Activated CD8-positive, alpha-beta memory T cell treated with anti-CD3 and anti-CD28 coated beads for 48 hours (primary cell): ENCODE measurements around the gene KLRD1.
"Not testable (repeated sequence)": the region's sequence is repeated elsewhere in the genome, so short reads cannot be mapped to it uniquely, and the experiment has no call there.

ENCODE experiments used
- DNase-seq, 3 experiments: peaks; one replicate each; pipeline ENCODE4 v3.0.0-alpha.2; 2020; ENCODE audit warnings: low read depth in 2 of 3, low spot score in 2 of 3

KLRD1 gene

GRCh38 chr12:10368206-10369171, 60.8 kb downstream of the KLRD1 start:
- DNase-seq: no peak

- no peak for DNase-seq
Measured at GRCh38 chr12:10369557-10370415, 62.1 kb downstream of the KLRD1 start.

GRCh38 chr12:10371893-10372535, 64.3 kb downstream of the KLRD1 start:
- DNase-seq: not testable (repeated sequence)

- no peak for DNase-seq
Measured at GRCh38 chr12:10372559-10372958, 64.9 kb downstream of the KLRD1 start.

- DNase-seq: no peak
Measured at GRCh38 chr12:10374624-10375018, 67.0 kb downstream of the KLRD1 start.

GRCh38 chr12:10378737-10379136, 71.1 kb downstream of the KLRD1 start:
- not testable (repeated sequence) for DNase-seq
